SK-N-MC (cell line): Measurements from ENCODE around the gene DYNC2LI1.
"Not testable (repeated sequence)": the region's sequence is repeated elsewhere in the genome, so short reads cannot be mapped to it uniquely, and the experiment has no call there.

Experiments used
- DNase-seq: peaks from one replicate; pipeline ENCODE4 v3.0.0-alpha.2; 2011; ENCODE audit warnings: low read depth, low spot score
- H3K27ac ChIP-seq: fragments of 200-600 bp; sonication (generic); 2 replicates; pipeline ENCODE4 v1.5.1; 2016; ENCODE audit warnings: mixed run types
- H3K36me3 ChIP-seq: fragments of 200-600 bp; sonication (generic); 2 replicates; pipeline ENCODE4 v1.6.1; 2017; ENCODE audit warnings: antibody characterized with exemption, low read length, mixed read lengths; ENCODE audit not compliant: insufficient read depth
- H3K4me3 ChIP-seq: fragments of 200-600 bp; sonication (generic); 2 replicates; pipeline ENCODE4 v1.5.1; 2016
- H3K9ac ChIP-seq: fragments of 200-600 bp; sonication (generic); 2 replicates; pipeline ENCODE4 v1.8.0; 2017; ENCODE audit warnings: mixed run types, mixed read lengths; ENCODE audit not compliant: insufficient read length
- H3K9me3 ChIP-seq: fragments of 200-600 bp; sonication (generic); 2 replicates; pipeline ENCODE4 v1.6.1; 2017; ENCODE audit warnings: low read depth, mild to moderate bottlenecking, antibody characterized with exemption, low read length, moderate library complexity, mixed read lengths
- EZH2 ChIP-seq: fragments of 200-600 bp; sonication (generic); IDR thresholded peaks from one replicate; pipeline ENCODE4 v1.6.1; 2017; ENCODE audit warnings: antibody characterized with exemption
- FOXP2 ChIP-seq: optimal IDR thresholded peaks from 2 replicates; pipeline ENCODE3; 2011; ENCODE audit warnings: mild to moderate bottlenecking, moderate library complexity; ENCODE audit not compliant: insufficient read depth; ENCODE audit errors: extremely low read length, control extremely low read depth
- POLR2AphosphoS5 ChIP-seq: IDR thresholded peaks from 2 replicates; pipeline ENCODE4 v1.6.1; 2012; ENCODE audit warnings: mild to moderate bottlenecking, low read depth, low read length, borderline replicate concordance

The DYNC2LI1 gene

DNA sequence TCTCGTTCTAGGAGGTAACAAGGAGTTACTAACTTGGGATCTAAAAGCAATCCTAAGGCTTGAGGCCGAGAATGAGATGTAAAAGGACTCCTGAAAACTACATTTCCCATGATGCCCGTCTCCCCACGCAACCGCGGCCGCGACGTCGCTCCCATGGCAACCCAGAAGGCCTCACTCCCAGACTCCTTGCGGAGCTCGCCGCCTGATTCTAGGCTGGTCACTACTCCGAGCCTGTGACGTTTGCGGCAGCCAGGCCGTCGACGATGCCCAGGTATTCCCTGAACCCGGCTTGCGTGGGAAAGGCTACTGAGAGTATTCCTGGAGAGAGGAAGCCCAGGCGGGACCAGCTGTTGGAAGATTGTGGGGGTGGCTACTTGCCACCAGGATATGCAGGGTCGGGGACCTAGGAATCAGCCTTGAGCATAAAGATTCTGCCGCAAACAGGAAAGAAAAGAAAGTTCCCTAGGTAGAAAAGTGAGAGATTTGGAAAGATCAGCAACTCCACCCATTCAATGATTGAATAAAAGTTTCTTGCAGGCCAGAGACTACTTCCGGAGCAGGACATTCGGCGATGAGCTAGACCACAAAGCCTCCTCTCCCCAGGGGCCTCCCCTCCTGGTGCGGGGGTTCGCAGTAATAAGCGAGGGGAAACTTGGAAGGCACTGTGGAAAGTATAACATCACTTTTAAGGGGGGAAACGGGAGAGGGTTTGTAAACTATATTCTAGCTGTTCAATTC lies at the start of gene DYNC2LI1:
TSS of gene DYNC2LI1 (plus strand) at position 164 of the 738 bp plus-strand sequence. CDS start at position 264, 100 bp downstream.
- H3K4me3 ChIP-seq: peak within 1 kb of the TSS; percentile 86
- H3K36me3 ChIP-seq: no peaks in the 10 kb centered on the region
- H3K9ac ChIP-seq: peak within 1 kb of the TSS; percentile 45
- H3K27ac ChIP-seq: no peak within 1 kb of the TSS
- TF ChIP-seq POLR2AphosphoS5: peak; percentile 83; the same call in 1 of the 2 replicates
- no peak for TF ChIP-seq FOXP2
- peak; percentile 30 for DNase-seq
- no peaks in the 10 kb centered on the region for H3K9me3 ChIP-seq

DNA sequence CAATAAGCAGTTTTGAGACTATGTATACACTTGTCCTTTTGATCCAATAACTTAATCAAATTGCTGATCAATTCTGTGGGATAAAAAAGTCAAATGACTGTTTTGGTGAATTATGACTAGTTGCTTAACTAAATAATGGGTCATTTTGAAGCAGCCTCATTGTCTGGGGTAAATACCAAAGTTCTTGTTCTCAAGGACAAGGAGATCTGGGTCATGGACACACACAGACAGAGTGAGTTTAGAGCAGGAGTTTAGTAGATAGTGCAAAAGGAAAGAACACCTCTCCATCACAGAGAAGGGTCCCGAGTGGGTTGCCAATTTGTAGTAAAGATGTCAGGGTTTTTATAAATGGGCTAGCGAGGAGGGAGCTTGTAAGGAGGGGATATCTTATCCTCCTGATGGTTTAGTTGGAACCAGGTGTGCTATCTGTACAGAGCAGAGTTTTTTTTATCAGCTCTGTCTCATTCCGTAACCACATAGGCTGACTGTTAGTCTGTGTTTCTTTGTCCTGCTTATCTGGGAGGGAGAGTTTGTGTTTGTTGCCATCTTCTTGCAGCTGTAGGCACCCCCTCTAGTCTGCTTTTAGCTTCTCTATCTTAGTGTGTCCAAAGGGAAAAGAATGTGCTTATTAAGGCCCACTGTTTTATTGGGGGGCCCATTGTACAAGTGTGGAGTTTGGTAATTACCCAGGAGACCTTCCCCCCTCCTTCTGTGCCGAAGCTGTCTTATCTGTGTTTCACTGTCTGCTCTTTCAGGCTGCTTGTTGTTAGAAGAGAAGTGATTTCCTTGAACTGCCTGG lies 48.9 kb upstream of the DYNC2LI1 start:
- DNase-seq: no peak
- TF ChIP-seq EZH2: no peak
- TF ChIP-seq FOXP2: no peak
- TF ChIP-seq POLR2AphosphoS5: no peak
- H3K9ac ChIP-seq: peak overlapping the region; percentile 39

DNA sequence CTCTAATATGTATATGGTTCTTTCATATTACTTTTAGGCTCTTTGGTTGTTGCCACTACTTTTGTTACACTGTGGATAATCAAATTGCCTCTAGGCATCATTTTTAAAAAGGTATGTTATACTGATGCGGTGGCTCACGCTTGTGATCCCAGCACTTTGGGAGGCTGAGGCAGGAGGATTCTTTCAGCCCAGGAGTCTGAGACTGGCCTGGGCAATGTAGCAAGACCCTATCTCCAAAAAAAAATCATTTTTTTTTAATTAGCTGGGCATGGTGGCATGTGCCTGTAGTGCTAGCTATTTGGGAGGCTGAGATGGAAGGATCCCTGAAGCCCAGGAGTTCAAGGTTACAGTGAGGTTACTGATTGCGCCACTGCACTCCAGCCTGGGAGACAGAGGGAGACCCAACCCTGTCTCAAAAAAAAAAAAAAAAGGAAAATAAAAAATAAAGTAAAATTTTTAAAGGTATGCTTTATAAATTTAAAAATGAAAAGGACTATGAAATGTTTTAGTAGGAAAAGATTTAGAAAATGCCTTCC lies 48.1 kb upstream of the DYNC2LI1 start:
- Histone ChIP-seq H3K4me3 (no peak overlapping the region), H3K9ac (peak overlapping the region; percentile 39), H3K27ac (no peak overlapping the region), H3K36me3 (no peaks in the 10 kb centered on the region), H3K9me3 (no peaks in the 10 kb centered on the region)
- TF ChIP-seq POLR2AphosphoS5 (no peak), EZH2 (no peak), FOXP2 (no peak)
- DNase-seq: no peak

More for the DNA sequence above, 48.9 kb upstream of the DYNC2LI1 start:
- 0 out of 2 replicates have a peak overlapping the region, but pooled peaks have one; percentile 1 for H3K4me3 ChIP-seq
- no peak overlapping the region for H3K27ac ChIP-seq
- no peaks in the 10 kb centered on the region for H3K9me3 ChIP-seq
- H3K36me3 ChIP-seq: no peaks in the 10 kb centered on the region

GRCh38 chr2:43726961-43727633 lies 46.7 kb upstream of the DYNC2LI1 start:
- not testable (repeated sequence) for H3K27ac ChIP-seq, H3K4me3 ChIP-seq, H3K36me3 ChIP-seq, DNase-seq, H3K9ac ChIP-seq, H3K9me3 ChIP-seq

DNA sequence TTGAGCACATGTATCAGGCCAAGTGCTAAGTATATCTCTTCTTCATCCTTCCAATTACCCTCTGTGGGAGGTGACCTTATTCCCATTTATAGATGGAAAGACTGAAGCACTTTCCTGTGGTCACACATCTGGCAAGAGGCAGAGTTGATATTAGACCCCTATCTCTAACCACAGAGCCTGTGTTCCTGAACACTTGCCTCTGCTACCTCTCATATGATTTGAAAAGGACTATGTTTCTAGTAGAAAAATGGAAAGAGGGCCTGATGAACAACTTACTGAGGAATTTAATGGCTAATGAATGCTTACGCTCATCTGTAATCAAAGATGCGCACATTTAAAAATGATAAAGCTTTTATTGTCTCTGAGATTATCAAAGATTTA lies 46.2 kb upstream of the DYNC2LI1 start:
- H3K27ac ChIP-seq: no peak overlapping the region
- H3K9me3 ChIP-seq: no peaks in the 10 kb centered on the region
- no peak overlapping the region for H3K4me3 ChIP-seq
- no peak for TF ChIP-seq EZH2
- TF ChIP-seq FOXP2: no peak
- no peak for TF ChIP-seq POLR2AphosphoS5
- no peaks in the 10 kb centered on the region for H3K36me3 ChIP-seq
- H3K9ac ChIP-seq: no peak overlapping the region
- DNase-seq: no peak

DNA sequence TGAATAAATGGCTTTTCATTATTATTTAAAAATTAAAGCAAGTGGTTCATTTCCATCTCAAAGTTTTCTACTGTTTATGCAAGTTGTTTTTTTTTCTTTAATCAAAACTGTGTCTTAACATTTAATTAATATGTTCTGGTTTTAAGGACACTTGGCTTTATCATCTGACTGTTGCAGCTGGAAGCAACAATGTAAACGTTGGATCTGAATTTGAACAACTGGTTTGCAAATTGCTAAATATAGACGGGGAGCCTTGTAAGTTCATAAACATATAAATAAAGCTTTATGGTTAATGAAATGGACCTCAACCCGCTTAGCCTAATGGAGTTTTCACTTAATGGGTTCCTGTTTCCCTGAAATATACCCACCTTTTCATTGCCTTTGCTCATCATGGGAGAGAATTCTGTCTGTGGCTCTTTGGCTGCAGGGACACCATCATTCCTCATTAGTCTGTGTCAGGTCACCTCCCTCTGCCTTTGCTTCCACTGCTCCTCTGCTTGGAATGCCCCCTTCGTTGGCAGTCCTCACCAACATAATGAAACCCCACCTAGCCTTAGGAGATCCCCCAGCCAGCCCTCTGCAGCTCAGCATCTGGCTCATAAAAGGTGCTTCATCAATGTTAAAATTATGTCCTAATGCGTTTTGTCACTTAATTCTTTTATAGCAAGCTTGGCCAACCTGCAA lies 44.2 kb upstream of the DYNC2LI1 start:
- no peak for DNase-seq
- no peak overlapping the region for H3K4me3 ChIP-seq
- H3K9ac ChIP-seq: no peak overlapping the region
- H3K27ac ChIP-seq: no peak overlapping the region
- no peaks in the 10 kb centered on the region for H3K9me3 ChIP-seq
- H3K36me3 ChIP-seq: no peaks in the 10 kb centered on the region
- no peak for TF ChIP-seq POLR2AphosphoS5
- TF ChIP-seq EZH2: no peak
- TF ChIP-seq FOXP2: no peak

DNA sequence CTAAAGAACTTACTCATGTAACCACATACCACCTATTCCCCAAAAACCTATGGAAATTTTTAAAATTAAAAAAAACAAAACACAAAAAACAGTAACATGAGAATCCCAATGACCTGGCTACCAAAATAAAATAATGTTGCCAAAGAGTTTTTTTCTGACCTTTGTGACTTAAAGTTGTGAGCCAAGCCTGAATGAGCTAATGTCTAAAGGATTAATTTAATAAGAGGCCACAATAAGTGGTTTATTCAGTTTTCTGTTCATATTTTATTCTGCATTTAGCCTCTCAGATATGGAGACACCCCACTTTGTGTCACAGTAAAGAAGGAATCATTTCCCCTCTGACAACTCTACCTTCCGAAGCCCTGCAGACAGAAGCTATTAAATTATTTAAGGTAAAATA lies 42.6 kb upstream of the DYNC2LI1 start:
- TF ChIP-seq EZH2 (no peak), FOXP2 (no peak), POLR2AphosphoS5 (no peak)
- Histone ChIP-seq H3K4me3 (no peak overlapping the region), H3K27ac (no peak overlapping the region), H3K9ac (no peak overlapping the region), H3K36me3 (no peaks in the 10 kb centered on the region), H3K9me3 (no peaks in the 10 kb centered on the region)
- DNase-seq: no peak

DNA sequence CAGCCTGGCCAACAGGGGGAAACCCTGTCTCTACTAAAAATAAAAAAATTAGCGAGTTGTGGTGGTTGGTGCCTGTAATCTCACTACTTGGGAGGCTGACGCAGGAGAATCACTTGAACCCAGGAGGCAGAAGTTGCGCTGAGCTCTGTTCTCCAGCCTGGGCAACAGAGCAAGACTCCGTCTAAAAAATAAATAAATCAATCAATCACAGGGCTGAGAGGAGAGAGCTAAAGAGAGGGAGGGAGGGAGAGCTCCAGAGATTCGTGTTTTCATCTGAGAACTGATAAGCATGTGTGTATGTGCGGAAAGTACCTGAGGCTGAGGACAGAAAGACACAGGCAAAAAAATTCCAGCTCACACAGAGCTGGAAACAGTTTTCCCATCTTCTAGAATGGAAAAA lies 37.2 kb upstream of the DYNC2LI1 start:
- H3K9ac ChIP-seq: no peak overlapping the region
- no peak overlapping the region for H3K27ac ChIP-seq
- no peaks in the 10 kb centered on the region for H3K36me3 ChIP-seq
- no peak overlapping the region for H3K4me3 ChIP-seq
- TF ChIP-seq FOXP2 (no peak), EZH2 (no peak), POLR2AphosphoS5 (no peak)
- H3K9me3 ChIP-seq: no peaks in the 10 kb centered on the region
- no peak for DNase-seq
